Astrocyte (in vitro differentiated cells and primary cell): ENCODE measurements around the gene ITGB3.

Experiments
- EZH2 ChIP-seq: IDR thresholded peaks from 2 replicates; pipeline ENCODE4 v1.6.1; 2012; ENCODE audit warnings: mild to moderate bottlenecking, low read length, inconsistent platforms; ENCODE audit not compliant: insufficient read depth
- TF ChIP-seq, protein P1 (sequence below): IDR thresholded peaks from 2 replicates; pipeline ENCODE4 v1.5.1; 2011; ENCODE audit warnings: low read depth, mild to moderate bottlenecking, inconsistent platforms, low read length, moderate library complexity; ENCODE audit not compliant: insufficient read depth

DNA sequence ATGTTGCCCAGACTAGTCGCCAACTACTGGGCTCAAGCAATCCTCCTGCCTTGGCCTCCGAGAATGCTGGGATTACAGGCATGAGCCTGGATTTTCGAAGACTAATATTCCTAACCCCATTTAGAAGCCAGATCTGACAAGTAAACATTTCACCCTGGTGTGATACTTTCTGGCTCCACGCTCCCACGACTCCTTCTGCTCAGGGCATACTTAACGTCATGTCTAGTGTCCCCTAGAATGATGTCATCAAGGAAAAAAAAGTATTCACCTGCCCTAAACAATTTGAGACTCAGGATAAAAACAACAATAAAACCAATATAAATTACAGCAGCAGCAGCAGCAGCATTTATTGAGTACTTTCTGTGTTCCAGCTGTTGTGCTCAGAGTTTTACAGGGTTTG lies 13.2 kb downstream of the ITGB3 start:
- TF ChIP-seq, protein P1, sequence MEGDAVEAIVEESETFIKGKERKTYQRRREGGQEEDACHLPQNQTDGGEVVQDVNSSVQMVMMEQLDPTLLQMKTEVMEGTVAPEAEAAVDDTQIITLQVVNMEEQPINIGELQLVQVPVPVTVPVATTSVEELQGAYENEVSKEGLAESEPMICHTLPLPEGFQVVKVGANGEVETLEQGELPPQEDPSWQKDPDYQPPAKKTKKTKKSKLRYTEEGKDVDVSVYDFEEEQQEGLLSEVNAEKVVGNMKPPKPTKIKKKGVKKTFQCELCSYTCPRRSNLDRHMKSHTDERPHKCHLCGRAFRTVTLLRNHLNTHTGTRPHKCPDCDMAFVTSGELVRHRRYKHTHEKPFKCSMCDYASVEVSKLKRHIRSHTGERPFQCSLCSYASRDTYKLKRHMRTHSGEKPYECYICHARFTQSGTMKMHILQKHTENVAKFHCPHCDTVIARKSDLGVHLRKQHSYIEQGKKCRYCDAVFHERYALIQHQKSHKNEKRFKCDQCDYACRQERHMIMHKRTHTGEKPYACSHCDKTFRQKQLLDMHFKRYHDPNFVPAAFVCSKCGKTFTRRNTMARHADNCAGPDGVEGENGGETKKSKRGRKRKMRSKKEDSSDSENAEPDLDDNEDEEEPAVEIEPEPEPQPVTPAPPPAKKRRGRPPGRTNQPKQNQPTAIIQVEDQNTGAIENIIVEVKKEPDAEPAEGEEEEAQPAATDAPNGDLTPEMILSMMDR, result no peak
- no peak for TF ChIP-seq EZH2
